RWPE1 (cell line): ENCODE data around the gene GPR39.

Experiments
- CTCF ChIA-PET: fragments of 350-600 bp; sonication (Branson Sonifier 250); formaldehyde crosslinking; extraction: SDS; loops from one replicate; lab custom pipeline; 2021; lab: Yijun Ruan, JAX
- POLR2A ChIA-PET: fragments of 400-600 bp; formaldehyde crosslinking; extraction: SDS; loops from one replicate; lab custom pipeline; 2020; ENCODE audit warnings: antibody characterized with exemption; ENCODE audit not compliant: low non-redundant PET; lab: Yijun Ruan, JAX
- DNase-seq: peaks from one replicate; pipeline ENCODE4 v3.0.0; 2012; ENCODE audit warnings: low spot score
- H3K27ac ChIP-seq: fragments of 450-650 bp; 2 replicates; pipeline ENCODE4 v1.5.1; 2017
- TF ChIP-seq, protein P1 (sequence below): fragments of 450-650 bp; conservative IDR thresholded peaks from 2 replicates; pipeline ENCODE4 v1.5.1; 2017; ENCODE audit warnings: low read depth, mild to moderate bottlenecking

Gene GPR39

DNA sequence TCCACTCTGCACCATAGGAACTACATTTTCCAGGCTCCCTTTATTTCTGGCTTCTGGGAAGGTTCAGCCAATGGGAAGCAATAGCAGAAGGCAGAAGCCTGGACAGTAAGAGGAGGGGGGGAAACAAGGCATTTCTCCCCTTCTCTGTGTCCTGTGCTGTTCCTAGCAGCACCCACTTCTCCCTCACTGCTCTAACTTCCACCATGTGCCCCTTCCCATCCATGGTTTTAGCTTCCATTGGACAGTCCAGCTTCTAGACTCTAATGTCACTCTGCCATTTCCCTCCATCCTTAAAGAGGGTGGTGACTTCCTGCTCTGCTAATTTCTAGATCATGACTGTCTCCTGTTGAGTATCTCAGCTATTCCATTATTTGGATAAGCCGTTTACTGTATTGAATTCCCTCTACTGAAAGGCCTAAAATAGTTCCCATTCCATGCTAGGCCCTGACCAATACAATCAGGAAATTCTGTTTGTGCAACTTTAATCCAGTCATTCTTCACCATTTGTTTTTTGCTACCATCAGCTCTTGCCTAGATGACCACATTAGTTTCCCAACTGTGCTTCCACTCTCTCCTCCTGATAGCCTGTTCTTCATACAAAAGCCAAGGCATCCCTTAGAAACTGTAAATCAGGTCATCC lies 274.2 kb downstream of the GPR39 start:
- TF ChIP-seq, protein P1, sequence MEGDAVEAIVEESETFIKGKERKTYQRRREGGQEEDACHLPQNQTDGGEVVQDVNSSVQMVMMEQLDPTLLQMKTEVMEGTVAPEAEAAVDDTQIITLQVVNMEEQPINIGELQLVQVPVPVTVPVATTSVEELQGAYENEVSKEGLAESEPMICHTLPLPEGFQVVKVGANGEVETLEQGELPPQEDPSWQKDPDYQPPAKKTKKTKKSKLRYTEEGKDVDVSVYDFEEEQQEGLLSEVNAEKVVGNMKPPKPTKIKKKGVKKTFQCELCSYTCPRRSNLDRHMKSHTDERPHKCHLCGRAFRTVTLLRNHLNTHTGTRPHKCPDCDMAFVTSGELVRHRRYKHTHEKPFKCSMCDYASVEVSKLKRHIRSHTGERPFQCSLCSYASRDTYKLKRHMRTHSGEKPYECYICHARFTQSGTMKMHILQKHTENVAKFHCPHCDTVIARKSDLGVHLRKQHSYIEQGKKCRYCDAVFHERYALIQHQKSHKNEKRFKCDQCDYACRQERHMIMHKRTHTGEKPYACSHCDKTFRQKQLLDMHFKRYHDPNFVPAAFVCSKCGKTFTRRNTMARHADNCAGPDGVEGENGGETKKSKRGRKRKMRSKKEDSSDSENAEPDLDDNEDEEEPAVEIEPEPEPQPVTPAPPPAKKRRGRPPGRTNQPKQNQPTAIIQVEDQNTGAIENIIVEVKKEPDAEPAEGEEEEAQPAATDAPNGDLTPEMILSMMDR, result no peak
- ChIA-PET CTCF (interaction anchor here (0.7 kb wide), 1 partner anchor 453 kb away, joined by 4 read pairs; no protein-coding TSS in a partner anchor), POLR2A (no interaction called here)
- no peak for DNase-seq
- H3K27ac ChIP-seq, result no peak overlapping the region

GRCh38 chr2:132691556-132691955 lies 275.0 kb downstream of the GPR39 start:
- TF ChIP-seq, protein P1, result no peak
- no peak for DNase-seq
- no peak overlapping the region for H3K27ac ChIP-seq
- ChIA-PET CTCF (no interaction called here), POLR2A (no interaction called here)

DNA sequence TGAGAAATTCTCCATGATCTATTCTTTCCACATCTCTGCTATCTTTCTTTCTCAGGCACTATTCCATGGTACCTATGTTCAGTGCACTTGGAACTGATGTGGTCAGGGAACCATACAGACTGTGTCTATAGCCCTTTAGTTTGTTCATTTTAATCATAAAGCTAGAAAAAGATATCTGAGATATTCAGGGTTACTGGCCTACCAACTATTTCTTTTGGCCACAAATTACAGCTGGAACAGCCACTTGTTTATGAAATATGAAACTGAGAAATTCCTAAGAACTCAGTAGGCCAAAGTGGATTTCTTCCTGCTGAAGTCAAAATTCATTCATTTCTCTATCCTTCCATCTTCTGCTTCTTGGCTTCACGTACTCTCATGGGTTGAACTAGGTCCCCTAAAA lies 276.2 kb downstream of the GPR39 start:
- POLR2A ChIA-PET, result no interaction called here
- DNase-seq, result no peak
- CTCF ChIA-PET, result no interaction called here
- TF ChIP-seq, protein P1, result no peak
- H3K27ac ChIP-seq, result no peak overlapping the region
